Measurements from ENCODE around the gene RND1. TPM values are rescaled to one million over a fixed set of nuclear protein-coding genes. Genes with fewer than 3 reads are reported as not detected.

The RND1 gene
- total RNA-seq, 6 experiments from 2014 or later, result 0.12 to 0.68 (median 0.18) TPM; not detected in 2

GRCh38 chr12:48903363-48903981 lies 37.8 kb upstream of the RND1 start:
- Mint-ChIP-seq H3K27ac (peak overlapping the region; percentile 67; the same call in 1 of the 2 replicates), H3K4me1 (ENCODE audit: low read depth) (peaks cover 14% of the 10 kb centered on the region)

GRCh38 chr12:48901278-48901677 lies 35.6 kb upstream of the RND1 start:
- Mint-ChIP-seq H3K9me3 (no peaks in the 10 kb centered on the region), H3K4me1 (ENCODE audit: low read depth) (peaks cover 14% of the 10 kb centered on the region), H3K36me3 (ENCODE audit: low read depth) (no peaks in the 10 kb centered on the region), H3K27me3 (ENCODE audit: insufficient read depth) (peaks cover 15% of the 10 kb centered on the region), H3K4me3 (no peak overlapping the region), H3K27ac (no peak overlapping the region)
- no peak for TF ChIP-seq CTCF (IDR thresholded peaks at IDR 0.05)
- no peak for DNase-seq

More at GRCh38 chr12:48903363-48903981, 37.8 kb upstream of the RND1 start:
- Mint-ChIP-seq H3K36me3 (ENCODE audit: low read depth) (no peaks in the 10 kb centered on the region), H3K27me3 (ENCODE audit: insufficient read depth) (peaks cover 8% of the 10 kb centered on the region), H3K4me3 (peak overlapping the region; percentile 80; the same call in 1 of the 2 replicates), H3K9me3 (no peaks in the 10 kb centered on the region)
- DNase-seq, result no peak
- TF ChIP-seq CTCF (IDR thresholded peaks at IDR 0.05), result no peak

GRCh38 chr12:48899651-48900050 lies 34.0 kb upstream of the RND1 start:
- H3K36me3 Mint-ChIP-seq (ENCODE audit: low read depth), result no peaks in the 10 kb centered on the region
- no peak for TF ChIP-seq CTCF (IDR thresholded peaks at IDR 0.05)
- no peak for DNase-seq
- H3K9me3 Mint-ChIP-seq, result no peaks in the 10 kb centered on the region
- H3K27me3 Mint-ChIP-seq (ENCODE audit: insufficient read depth), result peaks cover 15% of the 10 kb centered on the region
- H3K4me1 Mint-ChIP-seq (ENCODE audit: low read depth), result peaks cover 14% of the 10 kb centered on the region
- H3K4me3 Mint-ChIP-seq, result no peak overlapping the region
- no peak overlapping the region for H3K27ac Mint-ChIP-seq

- no peak overlapping the region for H3K27ac Mint-ChIP-seq
- peaks cover 16% of the 10 kb centered on the region for H3K27me3 Mint-ChIP-seq (ENCODE audit: insufficient read depth)
- H3K4me1 Mint-ChIP-seq (ENCODE audit: low read depth), result peaks cover 11% of the 10 kb centered on the region
- no peak for TF ChIP-seq CTCF (IDR thresholded peaks at IDR 0.05)
- no peaks in the 10 kb centered on the region for H3K9me3 Mint-ChIP-seq
- no peak overlapping the region for H3K4me3 Mint-ChIP-seq
- no peak for DNase-seq
- no peaks in the 10 kb centered on the region for H3K36me3 Mint-ChIP-seq (ENCODE audit: low read depth)
Measured at GRCh38 chr12:48894271-48894670, 28.6 kb upstream of the RND1 start.

- TF ChIP-seq CTCF (IDR thresholded peaks at IDR 0.05), result peak; percentile 96
- peaks cover 11% of the 10 kb centered on the region for H3K4me1 Mint-ChIP-seq (ENCODE audit: low read depth)
- DNase-seq, result peak; percentile 55
- H3K27ac Mint-ChIP-seq, result no peak overlapping the region
- H3K9me3 Mint-ChIP-seq, result no peaks in the 10 kb centered on the region
- peak overlapping the region; percentile 57 for H3K4me3 Mint-ChIP-seq
- H3K36me3 Mint-ChIP-seq (ENCODE audit: low read depth), result no peaks in the 10 kb centered on the region
- H3K27me3 Mint-ChIP-seq (ENCODE audit: insufficient read depth), result peaks cover 9% of the 10 kb centered on the region
Measured at GRCh38 chr12:48890657-48891418, 25.2 kb upstream of the RND1 start.

Measured in HFFc6 (cell line).